Vagina (tissue), 2 donors: Measurements from ENCODE around the gene COMMD3.

Experiments
- CTCF ChIP-seq, 3 experiments: fragments of 450-650 bp in 2 of 3; fragments of 200-600 bp in 1 of 3; sonication (generic) in 1 of 3; IDR thresholded peaks; one replicate each; pipeline ENCODE4 v1.5.1; 2017 to 2019; ENCODE audit warnings: antibody characterized with exemption in 3 of 3, mild to moderate bottlenecking in 2 of 3, moderate library complexity in 2 of 3
- POLR2AphosphoS5 ChIP-seq, 2 donors: sonication (generic); formaldehyde crosslinking; IDR thresholded peaks; one replicate each; pipeline ENCODE4 v1.9.0; 2017; ENCODE audit warnings: antibody characterized with exemption in 2 of 2, mild to moderate bottlenecking in 2 of 2, low read depth in 1 of 2; ENCODE audit not compliant: insufficient read depth in 1 of 2

- TF ChIP-seq CTCF (IDR thresholded peaks at IDR 0.05) (no peak), POLR2AphosphoS5 (IDR thresholded peaks at IDR 0.05; ENCODE audit: insufficient read depth in 1 of 2, low read depth in 1 of 2) (no peak)
These were observed 33.6 kb downstream of the COMMD3 start for GRCh38 chr10:22349755-22350154.
